NT2/D1 (cell line): ENCODE measurements around the gene RASSF1.
"Not testable (repeated sequence)": the region's sequence is repeated elsewhere in the genome, so short reads cannot be mapped to it uniquely, and the experiment has no call there.

Experiments used
- DNase-seq: peaks from one replicate; pipeline ENCODE4 v3.0.0-alpha.2; 2011; ENCODE audit warnings: low read depth, low spot score
- H3K27me3 ChIP-seq: 2 replicates; pipeline ENCODE4 v1.6.0; 2011; ENCODE audit warnings: mild to moderate bottlenecking; ENCODE audit not compliant: insufficient read length, insufficient read depth
- H3K36me3 ChIP-seq: 2 replicates; pipeline ENCODE4 v1.6.1; 2011; ENCODE audit warnings: mild to moderate bottlenecking, low read length, mixed read lengths; ENCODE audit not compliant: insufficient read depth, insufficient read length
- H3K4me1 ChIP-seq: 2 replicates; pipeline ENCODE4 v1.5.1; 2011; ENCODE audit not compliant: insufficient read depth, insufficient read length
- H3K4me3 ChIP-seq: 2 replicates; pipeline ENCODE4 v1.5.1; 2011; ENCODE audit warnings: low read depth; ENCODE audit not compliant: insufficient read length
- H3K9ac ChIP-seq: 2 replicates; pipeline ENCODE4 v1.6.0; 2011; ENCODE audit warnings: low read depth; ENCODE audit not compliant: insufficient read length
- H3K9me3 ChIP-seq: 2 replicates; pipeline ENCODE4 v1.5.1; 2011; ENCODE audit warnings: mild to moderate bottlenecking, low read length; ENCODE audit not compliant: insufficient read depth
- SUZ12 ChIP-seq: IDR thresholded peaks from 2 replicates; pipeline ENCODE4 v1.6.1; 2011; ENCODE audit not compliant: insufficient read length, insufficient read depth; ENCODE audit errors: extremely low read depth
- YY1 ChIP-seq: IDR thresholded peaks from 2 replicates; pipeline ENCODE4 v1.6.1; 2011; ENCODE audit not compliant: insufficient read length, insufficient read depth
- ZNF274 ChIP-seq: IDR thresholded peaks from 2 replicates; pipeline ENCODE4 v1.6.1; 2011; ENCODE audit warnings: mild to moderate bottlenecking, low read depth, low read length

RASSF1 gene

GRCh38 chr3:50318163-50318562, 22.5 kb downstream of the RASSF1 start:
- H3K9me3 ChIP-seq = no peaks in the 10 kb centered on the region
- DNase-seq = no peak
- H3K27me3 ChIP-seq = no peaks in the 10 kb centered on the region
- H3K4me3 ChIP-seq = no peak overlapping the region
- peaks cover 62% of the 10 kb centered on the region for H3K36me3 ChIP-seq
- H3K4me1 ChIP-seq = peaks cover 46% of the 10 kb centered on the region
- no peak for TF ChIP-seq SUZ12
- TF ChIP-seq ZNF274 = no peak
- TF ChIP-seq YY1 = no peak
- H3K9ac ChIP-seq = peak overlapping the region; percentile 57

DNA sequence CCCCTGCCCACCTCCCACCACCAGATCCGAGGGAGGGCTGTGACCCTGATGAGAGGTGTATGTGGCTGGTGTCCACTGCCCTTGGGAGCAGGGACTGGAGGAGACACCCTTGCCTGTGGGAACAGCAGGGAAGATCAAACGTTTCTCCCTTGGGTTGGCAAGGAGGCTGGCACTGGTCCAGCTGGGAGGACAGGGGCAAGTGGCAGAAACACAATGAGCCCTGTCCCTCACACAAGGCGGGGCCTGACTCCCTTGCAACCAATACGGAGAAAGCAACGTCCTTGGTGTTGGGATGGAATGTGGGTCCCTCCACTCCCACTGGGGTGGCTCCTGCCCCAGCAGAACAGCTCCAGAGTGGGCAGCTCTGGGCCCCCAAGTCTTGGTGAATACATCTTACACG, 23.3 kb downstream of the RASSF1 start:
- TF ChIP-seq ZNF274 = no peak
- no peak for TF ChIP-seq YY1
- no peak for TF ChIP-seq SUZ12
- DNase-seq = no peak
- Histone ChIP-seq H3K9ac (peak overlapping the region; percentile 66), H3K9me3 (no peaks in the 10 kb centered on the region), H3K36me3 (peaks cover 62% of the 10 kb centered on the region), H3K4me3 (no peak overlapping the region), H3K4me1 (peaks cover 39% of the 10 kb centered on the region), H3K27me3 (no peaks in the 10 kb centered on the region)

GRCh38 chr3:50316657-50317242, 23.9 kb downstream of the RASSF1 start:
- Histone ChIP-seq H3K36me3 (peaks cover 62% of the 10 kb centered on the region), H3K9me3 (no peaks in the 10 kb centered on the region), H3K4me1 (peaks cover 39% of the 10 kb centered on the region), H3K9ac (peak overlapping the region; percentile 66), H3K4me3 (no peak overlapping the region), H3K27me3 (no peaks in the 10 kb centered on the region)
- TF ChIP-seq ZNF274 (no peak), YY1 (no peak), SUZ12 (no peak)
- no peak for DNase-seq

DNA sequence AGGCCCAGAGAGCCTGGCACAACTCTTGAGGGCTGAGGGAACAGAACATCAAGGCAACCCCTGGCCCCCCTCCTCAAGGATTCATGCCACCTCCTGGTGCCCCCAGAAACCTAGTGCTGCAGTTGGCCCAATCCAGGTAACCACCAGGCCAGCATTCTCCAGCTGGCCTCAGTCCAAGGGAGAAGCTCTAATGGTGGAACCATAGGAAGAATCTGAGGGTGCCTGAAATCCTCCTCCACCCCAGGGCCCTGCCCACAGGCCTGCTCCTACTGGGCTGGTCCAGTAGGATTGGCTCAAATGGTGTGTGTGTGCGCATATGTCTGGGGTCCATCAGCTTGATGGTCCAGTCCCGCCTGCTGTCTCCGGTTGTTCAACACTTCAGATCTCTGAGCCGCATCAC, 25.8 kb downstream of the RASSF1 start:
- Histone ChIP-seq H3K9ac (no peak overlapping the region), H3K27me3 (no peaks in the 10 kb centered on the region), H3K4me3 (no peak overlapping the region), H3K9me3 (peaks cover 1% of the 10 kb centered on the region; the same call in 1 of the 2 replicates), H3K4me1 (peaks cover 30% of the 10 kb centered on the region), H3K36me3 (peaks cover 52% of the 10 kb centered on the region)
- DNase-seq = no peak
- TF ChIP-seq SUZ12 = no peak
- no peak for TF ChIP-seq ZNF274
- TF ChIP-seq YY1 = no peak

- peaks cover 6% of the 10 kb centered on the region; the same call in 1 of the 2 replicates for H3K9me3 ChIP-seq
- peaks cover 26% of the 10 kb centered on the region for H3K4me1 ChIP-seq
- H3K9ac ChIP-seq = no peak overlapping the region
- no peaks in the 10 kb centered on the region for H3K27me3 ChIP-seq
- TF ChIP-seq YY1 (no peak), SUZ12 (no peak), ZNF274 (no peak)
- H3K4me3 ChIP-seq = no peak overlapping the region
- H3K36me3 ChIP-seq = peaks cover 47% of the 10 kb centered on the region
- DNase-seq = no peak
Observed at GRCh38 chr3:50314342-50314741, 26.3 kb downstream of the RASSF1 start.

DNA sequence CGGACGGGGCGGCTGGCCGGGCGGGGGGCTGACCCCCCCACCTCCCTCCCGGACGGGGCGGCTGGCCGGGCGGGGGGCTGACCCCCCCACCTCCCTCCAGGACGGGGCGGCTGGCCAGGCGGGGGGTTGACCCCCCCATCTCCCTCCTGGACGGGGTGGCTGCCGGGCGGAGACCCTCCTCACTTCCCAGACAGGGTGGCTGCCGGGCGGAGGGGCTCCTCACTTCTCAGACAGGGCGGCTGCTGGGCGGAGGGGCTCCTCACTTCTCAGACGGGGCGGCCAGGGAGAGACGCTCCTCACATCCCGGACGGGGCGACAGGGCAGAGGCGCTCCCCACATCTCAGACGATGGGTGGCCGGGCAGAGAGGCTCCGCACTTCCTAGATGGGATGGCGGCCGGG, 28.6 kb downstream of the RASSF1 start:
- peaks cover 24% of the 10 kb centered on the region for H3K9me3 ChIP-seq
- H3K9ac ChIP-seq, H3K4me3 ChIP-seq, DNase-seq, H3K27me3 ChIP-seq, H3K4me1 ChIP-seq: not testable (repeated sequence)
- peaks cover 24% of the 10 kb centered on the region for H3K36me3 ChIP-seq

DNA sequence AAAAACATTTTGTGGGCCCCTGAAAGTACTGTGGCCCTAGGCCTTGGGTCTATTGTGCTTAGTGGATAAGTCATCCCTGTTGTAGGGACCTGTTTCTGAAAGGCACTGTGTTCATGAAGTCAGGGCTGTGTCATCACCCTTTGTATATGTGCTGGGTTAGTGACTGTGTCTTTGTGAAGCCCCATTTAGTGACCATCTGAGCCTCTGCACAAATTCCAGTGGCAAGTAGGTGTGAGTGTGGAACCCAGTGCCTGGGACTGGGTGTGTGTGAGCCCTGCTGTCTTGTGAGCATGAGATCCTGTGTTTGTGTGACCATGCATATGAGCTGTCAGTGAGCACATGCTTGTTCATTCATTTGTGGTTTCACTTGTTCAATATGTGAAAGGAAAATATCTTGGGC, 36.0 kb downstream of the RASSF1 start:
- peaks cover 35% of the 10 kb centered on the region for H3K9me3 ChIP-seq
- no peaks in the 10 kb centered on the region for H3K36me3 ChIP-seq
- H3K4me1 ChIP-seq = peaks cover 20% of the 10 kb centered on the region
- no peak overlapping the region for H3K4me3 ChIP-seq
- no peak for DNase-seq
- no peaks in the 10 kb centered on the region for H3K27me3 ChIP-seq
- TF ChIP-seq SUZ12 = no peak
- no peak for TF ChIP-seq ZNF274
- no peak for TF ChIP-seq YY1
- H3K9ac ChIP-seq = no peak overlapping the region
